Spleen (tissue), 7 donors: ENCODE measurements around the gene MAPKAP1.

ENCODE experiments used
- CTCF ChIP-seq, 11 experiments: fragments of 200-600 bp in 7 of 11; fragments of 450-650 bp in 4 of 11; sonication (generic) in 4 of 11; IDR thresholded peaks in 8 of 11; conservative IDR thresholded peaks in 3 of 11; 1 replicate in 7 of 11; 2 replicates in 4 of 11; pipeline versions ENCODE4 v1.4.0 to v1.8.0; 2016 to 2021; ENCODE audit warnings: antibody characterized with exemption in 11 of 11, inconsistent platforms in 4 of 11, mild to moderate bottlenecking in 1 of 11
- POLR2A ChIP-seq, 3 donors: fragments of 450-650 bp; IDR thresholded peaks; one replicate each; pipeline ENCODE4 v1.5.1; 2017; ENCODE audit warnings: antibody characterized with exemption in 3 of 3, mild to moderate bottlenecking in 1 of 3
- POLR2AphosphoS5 ChIP-seq, 3 donors: sonication (generic); formaldehyde crosslinking; IDR thresholded peaks; one replicate each; pipeline ENCODE4 v1.5.1; 2017; ENCODE audit warnings: antibody characterized with exemption in 3 of 3
- donor health status: DM: no; HTN: no; CAD: no; lungs with moderate emphysema.
- donor health status: DM: no; HTN: no; CAD: no.
- donor health status: DM: no; HTN: no; CAD: no.

- TF ChIP-seq CTCF (IDR thresholded peaks at IDR 0.05 in 8 of 11, conservative IDR thresholded peaks at IDR 0.05 in 3 of 11) (no peak), POLR2A (IDR thresholded peaks at IDR 0.05) (no peak), POLR2AphosphoS5 (IDR thresholded peaks at IDR 0.05) (peak in 1 of 3 donors; percentile 15)
Observed at GRCh38 chr9:125433461-125434011, 273.5 kb downstream of the MAPKAP1 start.
